Activated gamma-delta T cell (primary cell): ENCODE data around the gene VASH2.

Experiments
- DNase-seq: peaks from one replicate; lab custom pipeline; 2025; lab: John Stamatoyannopoulos, UW

VASH2 gene

GRCh38 chr1:213035573-213035972 lies 85.2 kb downstream of the VASH2 start:
- DNase-seq: no peak
